ENCODE measurements around the gene WDR37. TPM values are rescaled to one million over a fixed set of nuclear protein-coding genes. Genes with fewer than 3 reads are reported as not detected.

The WDR37 gene
- total RNA-seq, 2 experiments from 2014 or later = 31.4 to 31.6 TPM

- Mint-ChIP-seq H3K36me3 (ENCODE audit: low read depth) (peaks cover 75% of the 10 kb centered on the region), H3K9me3 (no peaks in the 10 kb centered on the region), H3K27ac (no peak overlapping the region), H3K4me3 (no peak overlapping the region), H3K27me3 (no peaks in the 10 kb centered on the region), H3K4me1 (peaks cover 12% of the 10 kb centered on the region)
- no peak for DNase-seq
- ChIA-PET POLR2A (no interaction called here), CTCF (interaction anchor here (1.8 kb wide), 1 partner anchor 18 kb away, joined by 4 read pairs; no protein-coding TSS in a partner anchor)
These were observed 71.9 kb downstream of the WDR37 start for GRCh38 chr10:1128115-1128514.

DNA sequence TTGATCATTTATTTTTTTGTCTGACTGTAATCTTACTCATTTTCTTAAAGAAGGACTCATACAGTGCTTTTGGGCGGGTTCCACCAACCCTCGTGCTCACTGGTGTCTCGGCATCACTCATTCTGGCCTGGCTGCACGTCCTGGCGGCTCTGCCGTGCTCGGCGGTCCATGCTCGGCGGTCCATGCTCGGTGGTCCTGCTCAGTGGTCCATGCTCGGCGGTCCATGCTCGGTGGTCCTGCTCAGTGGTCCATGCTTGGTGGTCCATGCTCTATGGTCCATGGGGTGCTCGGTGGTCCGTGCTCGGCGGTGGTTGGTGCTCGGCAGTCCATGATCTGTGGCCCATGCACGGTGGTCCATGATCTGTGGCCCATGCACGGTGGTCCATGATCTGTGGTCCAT, 72.5 kb downstream of the WDR37 start:
- Mint-ChIP-seq H3K4me3 (no peak overlapping the region), H3K36me3 (ENCODE audit: low read depth) (peaks cover 70% of the 10 kb centered on the region), H3K4me1 (peaks cover 11% of the 10 kb centered on the region), H3K27ac (no peak overlapping the region), H3K27me3 (no peaks in the 10 kb centered on the region), H3K9me3 (no peaks in the 10 kb centered on the region)
- ChIA-PET POLR2A (no interaction called here), CTCF (interaction anchor here (1.8 kb wide), 1 partner anchor 19 kb away, joined by 4 read pairs; no protein-coding TSS in a partner anchor)
- peak; percentile 12 for DNase-seq

DNA sequence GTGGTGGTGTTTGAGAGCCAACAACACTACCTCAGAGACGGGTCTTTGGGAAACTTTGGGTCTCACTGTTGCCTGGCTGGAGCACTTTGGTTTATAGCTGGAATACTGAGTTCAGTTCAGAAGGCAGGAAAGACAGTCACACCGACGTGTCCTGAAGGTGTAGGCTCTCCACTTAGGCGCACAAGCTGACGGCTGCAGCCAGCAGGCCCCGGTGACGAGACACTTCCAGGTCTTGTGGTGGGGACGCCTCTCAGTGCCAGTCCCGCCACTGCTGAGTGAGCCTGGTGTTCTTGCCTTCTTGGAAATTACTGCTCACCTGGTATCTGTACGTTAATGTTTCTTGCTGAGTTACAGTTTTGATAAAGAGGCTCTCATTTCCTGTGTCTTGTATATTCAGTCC, 74.0 kb downstream of the WDR37 start:
- Mint-ChIP-seq H3K4me3 (no peak overlapping the region), H3K9me3 (no peaks in the 10 kb centered on the region), H3K27ac (no peak overlapping the region), H3K4me1 (peaks cover 14% of the 10 kb centered on the region), H3K36me3 (ENCODE audit: low read depth) (peaks cover 55% of the 10 kb centered on the region), H3K27me3 (no peaks in the 10 kb centered on the region)
- no peak for DNase-seq
- POLR2A ChIA-PET = no interaction called here
- CTCF ChIA-PET = interaction anchor here (1.6 kb wide), 1 partner anchor 20 kb away, joined by 5 read pairs; no protein-coding TSS in a partner anchor

DNA sequence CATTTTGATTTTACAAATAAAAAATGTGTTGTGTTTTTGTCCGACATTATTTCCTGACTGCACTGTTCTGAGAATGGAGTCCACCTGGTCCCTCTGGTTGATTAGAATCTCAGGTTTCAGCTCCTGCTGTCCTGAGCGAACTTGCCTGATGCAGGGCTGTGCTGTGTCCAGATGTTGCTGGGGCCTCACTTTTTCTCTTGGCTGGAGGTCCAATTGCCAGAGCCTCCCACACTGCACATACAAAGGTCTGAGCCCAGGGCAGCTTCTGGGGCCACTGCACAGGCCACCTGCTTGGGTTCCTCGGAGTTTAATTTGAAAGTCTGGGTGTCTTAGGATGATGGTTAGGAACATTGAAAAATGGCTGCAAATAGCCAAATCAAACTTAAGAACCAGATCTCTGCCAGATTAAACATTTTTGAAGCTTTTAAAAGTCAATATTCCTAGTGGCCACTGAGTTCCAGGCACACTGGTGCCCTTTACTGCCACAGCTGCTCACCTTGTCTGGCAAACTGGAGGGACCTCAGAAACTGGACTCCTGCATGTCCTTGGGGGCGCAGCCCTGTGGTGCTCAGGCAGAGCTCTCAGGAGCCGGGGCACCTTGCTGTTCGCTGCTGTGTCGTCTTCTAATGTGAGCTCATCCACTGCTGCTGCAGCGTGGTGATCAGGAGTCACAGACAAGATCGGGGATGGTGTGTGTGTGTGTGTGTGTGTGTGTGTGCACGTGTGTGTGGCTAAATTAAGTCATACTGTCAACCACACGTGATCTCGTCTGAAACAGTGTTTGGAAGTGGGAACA, 75.0 kb downstream of the WDR37 start:
- Mint-ChIP-seq H3K27me3 (peaks cover 3% of the 10 kb centered on the region), H3K4me1 (peaks cover 14% of the 10 kb centered on the region), H3K27ac (no peak overlapping the region), H3K9me3 (no peaks in the 10 kb centered on the region), H3K4me3 (no peak overlapping the region), H3K36me3 (ENCODE audit: low read depth) (peaks cover 50% of the 10 kb centered on the region)
- POLR2A ChIA-PET = interaction anchor here (1.5 kb wide), 1 partner anchor 9 kb away, joined by 4 read pairs; no protein-coding TSS in a partner anchor
- CTCF ChIA-PET = interaction anchor here (1.6 kb wide), 1 partner anchor 21 kb away, joined by 5 read pairs; no protein-coding TSS in a partner anchor
- peak; percentile 14 for DNase-seq

- POLR2A ChIA-PET = interaction anchor here (1.5 kb wide), 1 partner anchor 10 kb away, joined by 4 read pairs; no protein-coding TSS in a partner anchor
- Mint-ChIP-seq H3K4me1 (peaks cover 14% of the 10 kb centered on the region), H3K36me3 (ENCODE audit: low read depth) (peaks cover 43% of the 10 kb centered on the region), H3K27me3 (peaks cover 3% of the 10 kb centered on the region), H3K4me3 (no peak overlapping the region), H3K9me3 (peaks cover 3% of the 10 kb centered on the region), H3K27ac (no peak overlapping the region)
- CTCF ChIA-PET = interaction anchor here (0.8 kb wide), 1 partner anchor 23 kb away, joined by 4 read pairs; no protein-coding TSS in a partner anchor
- DNase-seq = peak; percentile 12
These were observed 76.4 kb downstream of the WDR37 start for GRCh38 chr10:1132584-1132983.

DNA sequence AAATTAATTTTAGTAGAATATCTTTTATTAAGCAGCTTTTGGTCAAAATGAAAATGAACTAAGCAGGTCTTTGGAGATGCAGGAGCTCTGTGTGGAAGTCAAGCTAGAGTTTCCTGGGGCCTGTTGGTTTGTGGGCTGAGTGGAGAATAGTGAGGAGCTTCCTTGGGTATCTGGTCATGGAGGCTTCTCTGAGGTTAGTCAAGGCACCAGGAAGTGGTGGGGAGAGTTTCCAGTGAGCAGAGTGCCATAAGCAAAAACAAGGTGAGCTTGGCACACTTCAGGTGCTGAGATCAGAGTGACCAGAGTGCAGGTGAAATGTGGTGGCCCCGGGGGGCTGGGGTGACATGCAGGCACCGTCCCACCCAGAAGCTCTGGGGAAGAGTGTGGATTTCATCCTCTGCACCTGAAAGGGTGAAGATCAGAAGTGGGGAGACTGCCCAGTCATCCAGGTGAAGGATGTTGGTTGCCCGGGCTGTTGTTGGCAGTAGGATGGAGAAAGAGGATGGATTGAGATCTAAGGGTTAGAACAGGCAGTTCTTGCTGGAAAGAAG, 77.4 kb downstream of the WDR37 start:
- POLR2A ChIA-PET = interaction anchor here (0.8 kb wide), 1 partner anchor 23 kb away, joined by 4 read pairs; no protein-coding TSS in a partner anchor
- Mint-ChIP-seq H3K4me3 (no peak overlapping the region), H3K4me1 (peaks cover 14% of the 10 kb centered on the region), H3K9me3 (peaks cover 7% of the 10 kb centered on the region), H3K36me3 (ENCODE audit: low read depth) (peaks cover 37% of the 10 kb centered on the region), H3K27me3 (peaks cover 8% of the 10 kb centered on the region), H3K27ac (no peak overlapping the region)
- CTCF ChIA-PET = interaction anchor here (0.9 kb wide), 1 partner anchor 235 kb away, joined by 4 read pairs; no protein-coding TSS in a partner anchor
- peak; percentile 17 for DNase-seq

GRCh38 chr10:1134156-1134555, 78.0 kb downstream of the WDR37 start:
- Mint-ChIP-seq H3K9me3 (peaks cover 9% of the 10 kb centered on the region), H3K4me1 (peaks cover 14% of the 10 kb centered on the region), H3K27me3 (peaks cover 13% of the 10 kb centered on the region), H3K36me3 (ENCODE audit: low read depth) (peaks cover 31% of the 10 kb centered on the region), H3K27ac (no peak overlapping the region), H3K4me3 (no peak overlapping the region)
- DNase-seq = peak; percentile 11
- ChIA-PET POLR2A (interaction anchor here (0.8 kb wide), 1 partner anchor 24 kb away, joined by 4 read pairs; no protein-coding TSS in a partner anchor), CTCF (no interaction called here)

DNA sequence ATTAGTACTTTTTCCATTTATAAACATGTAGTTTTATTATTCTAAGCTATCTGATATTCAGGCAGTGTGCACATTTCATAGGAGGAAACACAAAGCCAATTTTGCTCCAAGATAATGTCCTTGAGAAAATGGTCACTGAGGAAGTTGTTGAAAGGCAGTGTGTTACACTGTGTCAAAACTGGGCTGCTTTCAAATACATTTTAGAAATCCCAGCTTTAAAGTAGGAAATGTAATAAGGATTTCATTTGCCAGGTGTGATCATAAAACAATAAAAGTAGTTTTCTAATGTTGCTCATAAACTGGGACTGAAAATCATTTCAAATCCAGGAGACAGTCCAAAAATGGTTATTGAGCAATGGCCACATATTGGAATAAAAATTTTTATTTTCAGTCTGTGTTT, 80.1 kb downstream of the WDR37 start:
- peaks cover 26% of the 10 kb centered on the region for H3K27me3 Mint-ChIP-seq
- ChIA-PET CTCF (interaction anchor here (1.4 kb wide), 1 partner anchor 26 kb away, joined by 3 read pairs; no protein-coding TSS in a partner anchor), POLR2A (no interaction called here)
- H3K36me3 Mint-ChIP-seq (ENCODE audit: low read depth) = peaks cover 11% of the 10 kb centered on the region
- no peak overlapping the region for H3K4me3 Mint-ChIP-seq
- no peak for DNase-seq
- H3K4me1 Mint-ChIP-seq = peaks cover 14% of the 10 kb centered on the region
- no peak overlapping the region for H3K27ac Mint-ChIP-seq
- peaks cover 9% of the 10 kb centered on the region for H3K9me3 Mint-ChIP-seq

GRCh38 chr10:1137499-1138163, 81.4 kb downstream of the WDR37 start:
- Mint-ChIP-seq H3K9me3 (peaks cover 9% of the 10 kb centered on the region), H3K27me3 (peaks cover 29% of the 10 kb centered on the region), H3K4me1 (peaks cover 11% of the 10 kb centered on the region), H3K36me3 (ENCODE audit: low read depth) (no peaks in the 10 kb centered on the region), H3K4me3 (no peak overlapping the region), H3K27ac (no peak overlapping the region)
- DNase-seq = no peak
- ChIA-PET CTCF (no interaction called here), POLR2A (no interaction called here)

GRCh38 chr10:1138529-1138928, 82.3 kb downstream of the WDR37 start:
- CTCF ChIA-PET = no interaction called here
- H3K36me3 Mint-ChIP-seq (ENCODE audit: low read depth) = no peaks in the 10 kb centered on the region
- peaks cover 33% of the 10 kb centered on the region for H3K27me3 Mint-ChIP-seq
- H3K4me1 Mint-ChIP-seq = peaks cover 4% of the 10 kb centered on the region
- H3K9me3 Mint-ChIP-seq = peaks cover 9% of the 10 kb centered on the region
- no peak overlapping the region for H3K27ac Mint-ChIP-seq
- no peak for DNase-seq
- H3K4me3 Mint-ChIP-seq = no peak overlapping the region
- POLR2A ChIA-PET = no interaction called here

DNA sequence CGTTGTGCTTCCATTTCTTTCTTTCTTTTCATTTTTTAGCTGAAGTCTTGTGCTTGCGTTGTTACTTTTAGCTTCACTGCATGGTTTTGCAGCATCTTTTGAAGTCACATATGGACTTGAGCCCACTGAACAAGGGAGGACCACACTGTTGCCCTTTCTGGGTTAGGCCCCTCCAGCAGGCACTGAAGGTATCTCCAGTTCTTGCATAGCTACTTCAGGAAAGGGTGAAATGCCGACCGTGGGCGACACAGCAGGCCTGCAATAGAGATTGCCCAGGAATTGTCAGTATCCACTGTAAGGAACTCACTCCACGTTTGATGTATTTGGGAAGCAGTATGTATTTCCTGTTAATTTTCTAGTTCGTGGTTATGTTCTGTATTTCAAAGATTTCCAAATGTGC, 85.1 kb downstream of the WDR37 start:
- Mint-ChIP-seq H3K4me1 (no peaks in the 10 kb centered on the region), H3K4me3 (no peak overlapping the region), H3K36me3 (ENCODE audit: low read depth) (no peaks in the 10 kb centered on the region), H3K9me3 (peaks cover 11% of the 10 kb centered on the region), H3K27ac (no peak overlapping the region), H3K27me3 (peaks cover 46% of the 10 kb centered on the region)
- CTCF ChIA-PET = no interaction called here
- no peak for DNase-seq
- POLR2A ChIA-PET = no interaction called here

DNA sequence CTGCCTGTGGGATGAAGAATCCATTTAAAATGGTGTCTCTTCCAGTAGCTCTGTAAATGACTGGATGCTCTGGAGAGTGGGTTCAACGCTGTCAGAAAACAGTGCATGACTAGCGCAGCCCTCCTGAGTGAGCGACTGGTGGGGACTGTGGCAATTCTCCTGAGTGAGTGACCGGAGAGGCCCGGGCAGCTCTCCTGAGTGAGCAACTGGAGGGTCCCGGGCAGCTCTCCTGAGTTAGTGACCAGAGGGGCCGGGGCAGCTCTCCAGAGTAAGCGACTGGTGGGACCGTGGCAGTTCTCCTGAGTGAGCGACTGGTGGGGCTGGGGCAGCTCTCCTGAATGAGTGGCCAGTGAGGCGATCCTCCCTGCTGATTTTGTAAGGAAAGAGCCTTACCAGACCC, 85.5 kb downstream of the WDR37 start:
- no peak overlapping the region for H3K27ac Mint-ChIP-seq
- no peak overlapping the region for H3K4me3 Mint-ChIP-seq
- no peaks in the 10 kb centered on the region for H3K36me3 Mint-ChIP-seq (ENCODE audit: low read depth)
- H3K9me3 Mint-ChIP-seq = peaks cover 11% of the 10 kb centered on the region
- CTCF ChIA-PET = no interaction called here
- POLR2A ChIA-PET = no interaction called here
- H3K27me3 Mint-ChIP-seq = peaks cover 46% of the 10 kb centered on the region
- H3K4me1 Mint-ChIP-seq = no peaks in the 10 kb centered on the region
- DNase-seq = no peak

DNA sequence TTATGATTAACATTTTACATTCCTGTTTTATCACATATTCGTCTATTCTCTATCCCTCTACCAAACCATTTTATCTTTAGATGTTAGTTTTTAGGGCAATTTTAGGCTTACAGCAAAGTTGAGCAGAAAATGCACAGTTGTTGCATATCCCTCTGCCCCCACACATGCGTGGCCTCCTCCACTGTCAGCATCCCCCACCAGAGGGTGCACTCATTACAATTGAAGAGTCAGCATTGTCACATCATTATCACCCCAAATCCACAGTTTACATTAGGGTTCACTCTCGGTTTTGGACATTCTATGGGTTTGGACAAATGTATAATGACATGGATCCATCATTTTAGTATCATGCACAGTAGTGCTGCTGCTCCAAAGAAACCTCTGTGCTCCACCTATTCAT, 86.4 kb downstream of the WDR37 start:
- no peaks in the 10 kb centered on the region for H3K4me1 Mint-ChIP-seq
- POLR2A ChIA-PET = no interaction called here
- H3K36me3 Mint-ChIP-seq (ENCODE audit: low read depth) = no peaks in the 10 kb centered on the region
- H3K9me3 Mint-ChIP-seq = peaks cover 11% of the 10 kb centered on the region
- no peak overlapping the region for H3K4me3 Mint-ChIP-seq
- H3K27me3 Mint-ChIP-seq = peaks cover 46% of the 10 kb centered on the region
- H3K27ac Mint-ChIP-seq = no peak overlapping the region
- CTCF ChIA-PET = no interaction called here
- DNase-seq = peak; percentile 30
